COLO668 (cell line): ENCODE results near the gene PLA2G7.
"Not testable (repeated sequence)": the region's sequence is repeated elsewhere in the genome, so short reads cannot be mapped to it uniquely, and the experiment has no call there.

Experiments
- DNase-seq: peaks from one replicate; lab custom pipeline; 2025; ENCODE audit not compliant: unreplicated experiment; lab: John Stamatoyannopoulos, UW

PLA2G7 gene

GRCh38 chr6:46749731-46750130 lies 14.6 kb upstream of the PLA2G7 start:
- no peak for DNase-seq

GRCh38 chr6:46748940-46749503 lies 13.8 kb upstream of the PLA2G7 start:
- no peak for DNase-seq

- no peak for DNase-seq
Observed at GRCh38 chr6:46746696-46747095, 11.5 kb upstream of the PLA2G7 start, which contains the start of gene ANKRD66. ANKRD66 (plus strand) TSS chr6:46746933; CDS start chr6:46751949, 5,016 bp downstream.

- DNase-seq, result no peak
Observed at GRCh38 chr6:46745973-46746372, 10.8 kb upstream of the PLA2G7 start.

GRCh38 chr6:46744159-46744725 lies 9.1 kb upstream of the PLA2G7 start:
- not testable (repeated sequence) for DNase-seq

- no peak for DNase-seq
Observed at GRCh38 chr6:46743425-46744158, 8.4 kb upstream of the PLA2G7 start.

GRCh38 chr6:46741910-46742309 lies 6.7 kb upstream of the PLA2G7 start:
- DNase-seq, result no peak

GRCh38 chr6:46741482-46741881 lies 6.3 kb upstream of the PLA2G7 start:
- no peak for DNase-seq

GRCh38 chr6:46736906-46737305 lies 1.7 kb upstream of the PLA2G7 start:
- no peak for DNase-seq

- no peak for DNase-seq
Observed at GRCh38 chr6:46735720-46736031, 501 bp upstream of the PLA2G7 start.

GRCh38 chr6:46733341-46733801 lies 1.8 kb downstream of the PLA2G7 start:
- DNase-seq, result no peak

- DNase-seq, result no peak
Observed at GRCh38 chr6:46730921-46731461, 4.2 kb downstream of the PLA2G7 start.

- DNase-seq, result no peak
Observed at GRCh38 chr6:46729787-46730326, 5.3 kb downstream of the PLA2G7 start.

GRCh38 chr6:46720401-46720800 lies 14.8 kb downstream of the PLA2G7 start:
- no peak for DNase-seq

- DNase-seq, result peak; percentile 27
Observed at GRCh38 chr6:46719099-46719498, 16.1 kb downstream of the PLA2G7 start.

- no peak for DNase-seq
Observed at GRCh38 chr6:46715141-46715540, 20.0 kb downstream of the PLA2G7 start.

- DNase-seq, result no peak
Observed at GRCh38 chr6:46711491-46711890, 23.7 kb downstream of the PLA2G7 start.

- DNase-seq, result no peak
Observed at GRCh38 chr6:46706464-46706863, 28.7 kb downstream of the PLA2G7 start.

- DNase-seq, result no peak
Observed at GRCh38 chr6:46704562-46704961, 30.6 kb downstream of the PLA2G7 start.

GRCh38 chr6:46699970-46700369 lies 35.2 kb downstream of the PLA2G7 start:
- no peak for DNase-seq

- DNase-seq, result no peak
Observed at GRCh38 chr6:46690911-46691451, 44.2 kb downstream of the PLA2G7 start.
